Thoracic aorta (tissue), 2 donors: ENCODE measurements around the gene SSTR4. TPM values are rescaled to one million over a fixed set of nuclear protein-coding genes. Genes with fewer than 3 reads are reported as not detected.
"Not testable (repeated sequence)": the region's sequence is repeated elsewhere in the genome, so short reads cannot be mapped to it uniquely, and the experiment has no call there.

Experiments
- ATAC-seq: fragments of 150-250 bp; one replicate; pipeline ENCODE4 v1.8.0; 2017; ENCODE audit warnings: low read depth; ENCODE audit not compliant: insufficient number of reproducible peaks, low FRiP score
- DNase-seq: peaks from one replicate; pipeline ENCODE4 v3.0.0-alpha.2; 2020; ENCODE audit warnings: low spot score
- H3K27ac ChIP-seq, 2 donors: fragments of 200-600 bp; sonication (generic); 1 replicate in 1 of 2; 2 replicates in 1 of 2; pipeline ENCODE4 v1.5.1; 2016; ENCODE audit warnings: mild to moderate bottlenecking in 2 of 2, moderate library complexity in 2 of 2
- H3K27me3 ChIP-seq: fragments of 200-600 bp; sonication (generic); replicated peaks from 2 replicates; pipeline ENCODE4 v1.6.0; 2016; ENCODE audit warnings: mild to moderate bottlenecking; ENCODE audit not compliant: insufficient read depth
- H3K36me3 ChIP-seq: fragments of 200-600 bp; sonication (generic); one replicate; pipeline ENCODE4 v1.5.1; 2016
- H3K4me1 ChIP-seq, 2 donors: fragments of 200-600 bp; sonication (generic); 1 replicate in 1 of 2; 2 replicates in 1 of 2; pipeline versions ENCODE4 v1.5.1 to v1.6.0; 2016; ENCODE audit warnings: low read depth in 2 of 2, mild to moderate bottlenecking in 1 of 2; ENCODE audit not compliant: control insufficient read depth in 1 of 2
- H3K4me3 ChIP-seq: fragments of 200-600 bp; sonication (generic); 2 replicates; pipeline ENCODE4 v1.5.1; 2016; ENCODE audit warnings: mild to moderate bottlenecking
- H3K9me3 ChIP-seq: fragments of 200-600 bp; sonication (generic); 2 replicates; pipeline ENCODE4 v1.5.1; 2016
- total RNA-seq, 2 donors: library from RNA; depleted of rRNA; stranded (reverse); fragments of >200 nt; gene quantifications; one replicate each; pipeline versions ENCODE4 v1.1.0 to v1.2.3, GENCODE V29; 2016
- TF ChIP-seq, protein P1 (sequence below): fragments of 200-600 bp; sonication (generic); IDR thresholded peaks from one replicate; pipeline ENCODE4 v1.5.1; 2019; ENCODE audit warnings: antibody characterized with exemption

Gene SSTR4
- total RNA-seq, 2 donors from 2014 or later: not detected

- TF ChIP-seq, protein P1, sequence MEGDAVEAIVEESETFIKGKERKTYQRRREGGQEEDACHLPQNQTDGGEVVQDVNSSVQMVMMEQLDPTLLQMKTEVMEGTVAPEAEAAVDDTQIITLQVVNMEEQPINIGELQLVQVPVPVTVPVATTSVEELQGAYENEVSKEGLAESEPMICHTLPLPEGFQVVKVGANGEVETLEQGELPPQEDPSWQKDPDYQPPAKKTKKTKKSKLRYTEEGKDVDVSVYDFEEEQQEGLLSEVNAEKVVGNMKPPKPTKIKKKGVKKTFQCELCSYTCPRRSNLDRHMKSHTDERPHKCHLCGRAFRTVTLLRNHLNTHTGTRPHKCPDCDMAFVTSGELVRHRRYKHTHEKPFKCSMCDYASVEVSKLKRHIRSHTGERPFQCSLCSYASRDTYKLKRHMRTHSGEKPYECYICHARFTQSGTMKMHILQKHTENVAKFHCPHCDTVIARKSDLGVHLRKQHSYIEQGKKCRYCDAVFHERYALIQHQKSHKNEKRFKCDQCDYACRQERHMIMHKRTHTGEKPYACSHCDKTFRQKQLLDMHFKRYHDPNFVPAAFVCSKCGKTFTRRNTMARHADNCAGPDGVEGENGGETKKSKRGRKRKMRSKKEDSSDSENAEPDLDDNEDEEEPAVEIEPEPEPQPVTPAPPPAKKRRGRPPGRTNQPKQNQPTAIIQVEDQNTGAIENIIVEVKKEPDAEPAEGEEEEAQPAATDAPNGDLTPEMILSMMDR: no peak
- Histone ChIP-seq H3K27me3 (no peaks in the 10 kb centered on the region), H3K9me3 (no peaks in the 10 kb centered on the region), H3K4me3 (no peak overlapping the region), H3K27ac (no peak overlapping the region), H3K36me3 (no peaks in the 10 kb centered on the region), H3K4me1 (no peaks in the 10 kb centered on the region)
- DNase-seq (no peak), ATAC-seq (no peak)
Measured at GRCh38 chr20:23021951-23022350, 13.2 kb upstream of the SSTR4 start.

DNA sequence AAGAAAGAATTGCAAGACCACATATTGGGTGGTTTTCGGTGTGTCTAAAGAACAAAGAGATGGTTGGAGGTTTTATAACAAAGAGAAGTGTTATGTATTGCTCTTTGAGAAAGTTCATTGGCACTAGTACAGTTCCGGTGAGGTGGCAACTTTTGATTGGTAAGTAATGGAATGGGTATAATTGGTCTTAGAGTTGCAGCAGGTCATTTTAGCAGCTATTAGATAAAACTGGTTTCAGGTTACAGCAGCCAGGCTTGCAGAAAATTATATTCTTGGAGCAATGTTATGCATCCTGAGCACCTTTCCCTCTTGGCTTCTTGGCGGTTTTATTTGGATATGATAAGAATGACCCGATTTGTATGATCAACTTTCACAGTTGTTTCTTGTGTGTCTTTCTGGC is 12.3 kb upstream of the SSTR4 start:
- Histone ChIP-seq H3K36me3 (no peaks in the 10 kb centered on the region), H3K9me3 (no peaks in the 10 kb centered on the region), H3K27ac (no peak overlapping the region), H3K4me3 (no peak overlapping the region), H3K27me3 (no peaks in the 10 kb centered on the region), H3K4me1 (no peaks in the 10 kb centered on the region)
- no peak for ATAC-seq
- TF ChIP-seq, protein P1: no peak
- no peak for DNase-seq

GRCh38 chr20:23023621-23024177 is 11.4 kb upstream of the SSTR4 start:
- Histone ChIP-seq H3K27me3 (no peaks in the 10 kb centered on the region), H3K27ac (no peak overlapping the region), H3K9me3 (no peaks in the 10 kb centered on the region), H3K36me3 (no peaks in the 10 kb centered on the region), H3K4me1 (no peaks in the 10 kb centered on the region), H3K4me3 (no peak overlapping the region)
- TF ChIP-seq, protein P1: no peak
- DNase-seq (no peak), ATAC-seq (no peak)

- DNase-seq: no peak
- Histone ChIP-seq H3K9me3 (no peaks in the 10 kb centered on the region), H3K4me3 (no peak overlapping the region), H3K36me3 (no peaks in the 10 kb centered on the region), H3K27me3 (no peaks in the 10 kb centered on the region), H3K27ac (no peak overlapping the region), H3K4me1 (no peaks in the 10 kb centered on the region)
- no peak for ATAC-seq
- TF ChIP-seq, protein P1: no peak
Measured at GRCh38 chr20:23024701-23025100, 10.4 kb upstream of the SSTR4 start.

- not testable (repeated sequence) for ATAC-seq, H3K27me3 ChIP-seq, DNase-seq, H3K4me1 ChIP-seq, H3K4me3 ChIP-seq, H3K36me3 ChIP-seq, H3K27ac ChIP-seq, H3K9me3 ChIP-seq
Measured at GRCh38 chr20:23025503-23025902, 9.6 kb upstream of the SSTR4 start.

- ATAC-seq (no peak), DNase-seq (no peak)
- Histone ChIP-seq H3K36me3 (no peaks in the 10 kb centered on the region), H3K4me3 (no peak overlapping the region), H3K4me1 (no peaks in the 10 kb centered on the region), H3K9me3 (no peaks in the 10 kb centered on the region), H3K27me3 (no peaks in the 10 kb centered on the region), H3K27ac (no peak overlapping the region)
- TF ChIP-seq, protein P1: no peak
Measured at GRCh38 chr20:23027721-23028120, 7.4 kb upstream of the SSTR4 start.
